H1 (cell line): ENCODE measurements around the gene ATPAF1. TPM values are rescaled to one million over a fixed set of nuclear protein-coding genes. Genes with fewer than 3 reads are reported as not detected.
A peak's percentile ranks its signal among the peaks of the same experiment; 100 is the strongest.

ENCODE experiments used
- CTCF ChIA-PET: fragments of 300-600 bp; sonication (Branson Sonifier 250); formaldehyde crosslinking; loops from one replicate; lab custom pipeline; 2021; ENCODE audit not compliant: partially characterized antibody; lab: Charles Lee
- POLR2A ChIA-PET: fragments of 300-600 bp; sonication (Branson Sonifier 250); formaldehyde crosslinking; loops from one replicate; lab custom pipeline; 2021; ENCODE audit warnings: inconsistent platforms; ENCODE audit not compliant: partially characterized antibody; lab: Charles Lee
- DNase-seq, 2 experiments: peaks; one replicate each; pipeline versions ENCODE4 v3.0.0 to v3.0.0-alpha.2; 2010 to 2022; ENCODE audit warnings: low spot score in 2 of 2, low read depth in 1 of 2, mixed read lengths in 1 of 2
- FAIRE-seq: peaks from 2 replicates; lab custom pipeline; 2011; peaks lifted over from hg19 to GRCh38; lab: Jason Lieb, UNC
- H2AFZ ChIP-seq: 2 replicates; pipeline ENCODE4 v1.8.1; 2012; ENCODE audit warnings: low read length, inconsistent platforms
- H2AK5ac ChIP-seq: 2 replicates; pipeline ENCODE4 v1.6.1; 2013; ENCODE audit warnings: low read depth, low read length
- H2BK120ac ChIP-seq: replicated peaks from 2 replicates; pipeline ENCODE3; 2013; ENCODE audit warnings: low read depth, low read length, inconsistent platforms
- H2BK12ac ChIP-seq: 2 replicates; pipeline ENCODE4 v1.6.1; 2013; ENCODE audit warnings: low read depth, low read length
- H2BK15ac ChIP-seq: 2 replicates; pipeline ENCODE4 v1.6.1; 2013; ENCODE audit warnings: low read length
- H2BK20ac ChIP-seq: 2 replicates; pipeline ENCODE4 v1.6.1; 2013; ENCODE audit warnings: low read length
- H2BK5ac ChIP-seq: 2 replicates; pipeline ENCODE4 v1.6.1; 2013; ENCODE audit warnings: low read depth, low read length
- H3K14ac ChIP-seq: 2 replicates; pipeline ENCODE4 v1.6.1; 2013; ENCODE audit warnings: inconsistent platforms; ENCODE audit not compliant: insufficient read length
- H3K18ac ChIP-seq: 2 replicates; pipeline ENCODE4 v1.6.1; 2013; ENCODE audit warnings: low read length; ENCODE audit errors: extremely low read depth
- H3K23ac ChIP-seq: 2 replicates; pipeline ENCODE4 v1.6.1; 2013; ENCODE audit warnings: inconsistent platforms; ENCODE audit not compliant: insufficient read length
- H3K23me2 ChIP-seq: 2 replicates; pipeline ENCODE4 v1.6.1; 2013; ENCODE audit warnings: low read depth, low read length
- H3K27ac ChIP-seq: 2 replicates; pipeline ENCODE4 v1.6.1; 2011; ENCODE audit warnings: low read depth, low read length, inconsistent platforms
- H3K27me3 ChIP-seq, 4 experiments: replicated peaks in 1 of 4; 1 replicate in 1 of 4; 2 replicates in 3 of 4; pipeline versions ENCODE4 v1.6.1 to v1.8.1; 2011 to 2013; ENCODE audit warnings: low read length in 3 of 4, mild to moderate bottlenecking in 3 of 4, inconsistent platforms in 2 of 4, mixed read lengths in 2 of 4, moderate library complexity in 1 of 4; ENCODE audit not compliant: control insufficient read depth in 3 of 4, insufficient read depth in 3 of 4; ENCODE audit errors: extremely low read depth in 1 of 4
- H3K36me3 ChIP-seq, 4 experiments: 2 replicates each; pipeline versions ENCODE4 v1.6.1 to v1.8.1; 2011 to 2013; ENCODE audit warnings: mild to moderate bottlenecking in 4 of 4, low read length in 3 of 4, moderate library complexity in 2 of 4, control low read depth in 1 of 4, inconsistent platforms in 1 of 4; ENCODE audit not compliant: insufficient read depth in 4 of 4, control insufficient read depth in 2 of 4
- H3K4ac ChIP-seq: replicated peaks from 2 replicates; pipeline ENCODE3; 2013; ENCODE audit warnings: low read length, low read depth, mixed read lengths, inconsistent platforms; ENCODE audit not compliant: insufficient read length
- H3K4me1 ChIP-seq, 4 experiments: replicated peaks in 1 of 4; 1 replicate in 1 of 4; 2 replicates in 3 of 4; pipeline versions ENCODE4 v1.6.1 to v1.8.1; 2011 to 2013; ENCODE audit warnings: low read length in 3 of 4, inconsistent platforms in 2 of 4, mixed read lengths in 1 of 4; ENCODE audit not compliant: insufficient read depth in 4 of 4, control insufficient read depth in 3 of 4
- H3K4me2 ChIP-seq, 2 experiments: 2 replicates each; pipeline versions ENCODE4 v1.6.1 to v1.8.1; 2011 to 2013; ENCODE audit warnings: low read depth in 2 of 2, low read length in 2 of 2, control low read depth in 1 of 2, inconsistent platforms in 1 of 2, mild to moderate bottlenecking in 1 of 2; ENCODE audit not compliant: insufficient read depth in 1 of 2
- H3K4me3 ChIP-seq, 4 experiments: fragments of 200-600, 300-600 bp in 1 of 4; sonication (generic), shearing (Covaris generic), sonication (Bioruptor Twin) in 1 of 4; 2 replicates each; pipeline versions ENCODE4 v1.5.1 to v1.8.1; 2011 to 2016; ENCODE audit warnings: low read length in 4 of 4, low read depth in 3 of 4, control low read depth in 2 of 4, inconsistent platforms in 2 of 4, mild to moderate bottlenecking in 2 of 4, mixed read lengths in 1 of 4, moderate library complexity in 1 of 4; ENCODE audit not compliant: insufficient read depth in 2 of 4; ENCODE audit errors: extremely low read depth in 1 of 4
- H3K56ac ChIP-seq: replicated peaks from 2 replicates; pipeline ENCODE3; 2013; ENCODE audit warnings: low read depth, mild to moderate bottlenecking, mixed read lengths, low read length, inconsistent platforms; ENCODE audit not compliant: insufficient read length
- H3K79me1 ChIP-seq: 2 replicates; pipeline ENCODE4 v1.6.1; 2013; ENCODE audit warnings: low read depth, low read length, control low read depth
- H3K79me2 ChIP-seq, 2 experiments: 2 replicates each; pipeline versions ENCODE4 v1.6.1 to v1.8.1; 2012 to 2013; ENCODE audit warnings: low read length in 2 of 2, mild to moderate bottlenecking in 2 of 2, inconsistent platforms in 1 of 2; ENCODE audit not compliant: insufficient read depth in 2 of 2, control insufficient read depth in 1 of 2
- H3K9ac ChIP-seq, 4 experiments: replicated peaks in 1 of 4; 1 replicate in 1 of 4; 2 replicates in 3 of 4; pipeline versions ENCODE4 v1.6.1 to v1.8.1; 2011 to 2013; ENCODE audit warnings: low read depth in 3 of 4, low read length in 3 of 4, control low read depth in 2 of 4, mild to moderate bottlenecking in 2 of 4, moderate library complexity in 2 of 4, inconsistent platforms in 1 of 4; ENCODE audit errors: extremely low read depth in 1 of 4
- H3K9me3 ChIP-seq, 2 experiments: 2 replicates each; pipeline versions ENCODE4 v1.6.1 to v1.8.1; 2012 to 2013; ENCODE audit warnings: mild to moderate bottlenecking in 2 of 2, moderate library complexity in 2 of 2, control low read depth in 1 of 2, inconsistent platforms in 1 of 2, low read depth in 1 of 2, low read length in 1 of 2, mixed read lengths in 1 of 2; ENCODE audit not compliant: insufficient read depth in 2 of 2
- H4K20me1 ChIP-seq, 2 experiments: replicated peaks in 1 of 2; 2 replicates each; pipeline versions ENCODE3 to v1.8.1; 2011 to 2013; ENCODE audit warnings: inconsistent platforms in 2 of 2, low read length in 2 of 2, mild to moderate bottlenecking in 1 of 2; ENCODE audit not compliant: insufficient read depth in 2 of 2, control insufficient read depth in 1 of 2
- H4K5ac ChIP-seq: 2 replicates; pipeline ENCODE4 v1.6.1; 2013; ENCODE audit warnings: low read length, low read depth, mixed read lengths, inconsistent platforms; ENCODE audit not compliant: insufficient read length
- H4K8ac ChIP-seq: 2 replicates; pipeline ENCODE4 v1.8.0; 2013; ENCODE audit warnings: mild to moderate bottlenecking, moderate library complexity, low read length, inconsistent platforms; ENCODE audit not compliant: insufficient read depth; ENCODE audit errors: extremely low read depth
- H4K91ac ChIP-seq: replicated peaks from 2 replicates; pipeline ENCODE3; 2013; ENCODE audit warnings: low read length, mixed read lengths, inconsistent platforms; ENCODE audit not compliant: insufficient read length
- HDAC6 ChIP-seq: IDR thresholded peaks from one replicate; pipeline ENCODE4 v1.7.1; 2012; ENCODE audit warnings: low read depth, mild to moderate bottlenecking, inconsistent platforms, low read length, moderate library complexity
- TAF1 ChIP-seq: IDR thresholded peaks from 2 replicates; pipeline ENCODE4 v1.6.1; 2011; ENCODE audit warnings: mild to moderate bottlenecking, low read depth, low read length
- TAF7 ChIP-seq: optimal IDR thresholded peaks from 2 replicates; pipeline ENCODE3; 2011; ENCODE audit warnings: low read depth, mild to moderate bottlenecking, inconsistent platforms, low read length, moderate library complexity, borderline replicate concordance
- WGBS, 2 experiments: shearing (Covaris generic) in 1 of 2; methylation state at CpG; one replicate each; pipeline versions ENCODE4 v1.1.6 to v1.1.7; 2013 to 2015; ENCODE audit warnings: low lambda C conversion rate in 2 of 2, mixed read lengths in 2 of 2, inconsistent platforms in 1 of 2, low coverage in 1 of 2, missing lambda C conversion rate in 1 of 2; ENCODE audit not compliant: insufficient replicate concordance in 2 of 2, insufficient coverage in 1 of 2, insufficient read length in 1 of 2; ENCODE audit errors: extremely low coverage in 1 of 2, missing lambda C conversion rate in 1 of 2; 5-methylcytosine and 5-hydroxymethylcytosine counted together
- polyA plus RNA-seq, 7 experiments: library from polyadenylated mRNA; depleted of rRNA in 3 of 7; stranded (reverse) in 5 of 7; unstranded in 2 of 7; fragments of >200 nt in 5 of 7; fragments of 200-250 nt in 2 of 7; gene quantifications; 1 replicate in 5 of 7; 2 replicates in 1 of 7; 4 replicates in 1 of 7; pipeline versions ENCODE4 v1.2.1 to v1.2.3, GENCODE V29; 2011 to 2013; ENCODE audit warnings: missing spikeins in 2 of 7, mixed read lengths in 2 of 7
- total RNA-seq: library from RNA; stranded (reverse); fragmentation: NEBNext Ultra II Directional; extraction: Animal tissue kit (Norgen Biotek cat#: 25700); gene quantifications from 2 replicates; pipeline ENCODE4 v1.2.1, GENCODE V29; 2021
- TF ChIP-seq, protein P1 (sequence below): IDR thresholded peaks from 2 replicates; pipeline ENCODE4 v1.6.1; 2011; ENCODE audit warnings: low read depth, mild to moderate bottlenecking, low read length; ENCODE audit not compliant: insufficient read depth

The ATPAF1 gene
- total and polyA plus RNA-seq, 2 of the 8 experiments (the other 6 are each of a cell fraction or from before 2014, with no cell fraction given), result 46.7 to 55.9 TPM

DNA sequence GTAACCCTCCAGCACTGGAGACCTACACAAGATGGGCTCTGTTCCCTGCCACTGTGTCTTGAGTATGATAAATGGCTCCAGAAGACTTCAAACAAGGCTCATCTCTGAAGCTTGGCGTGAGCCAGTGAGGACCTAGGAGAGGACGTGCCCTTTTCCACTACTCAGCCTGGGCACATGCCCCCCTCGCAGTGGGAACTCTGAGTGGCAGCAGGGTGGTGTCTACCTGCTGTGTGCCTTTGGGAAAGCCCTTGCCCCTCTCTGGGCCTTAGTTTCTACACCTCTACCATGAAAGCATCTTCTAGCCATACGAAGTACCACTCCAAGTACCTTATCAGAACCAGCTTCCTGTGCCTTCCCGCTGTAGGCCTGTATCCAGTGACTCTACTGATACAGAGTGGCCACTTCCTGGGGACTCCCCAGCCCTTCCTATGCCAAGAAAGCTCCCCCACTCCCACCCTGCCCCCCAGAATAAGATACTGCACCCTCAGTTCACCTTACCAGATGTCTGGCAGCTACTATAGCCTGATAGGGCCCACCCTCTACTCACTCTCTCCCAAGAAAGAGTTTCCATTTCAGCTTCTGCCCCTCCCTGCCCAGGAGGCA is 48.4 kb downstream of the ATPAF1 start:
- Histone ChIP-seq H3K36me3 (no peaks in the 10 kb centered on the region), H3K4me1 (peaks cover 0 to 10% (median 3%) of the 10 kb centered on the region in 4 experiments; a peak in 5 of 7 replicates), H3K27ac (no peak overlapping the region), H3K18ac (no peak overlapping the region), H2BK12ac (no peak overlapping the region), H3K9me3 (no peaks in the 10 kb centered on the region), H4K8ac (no peak overlapping the region), H3K79me1 (no peaks in the 10 kb centered on the region), H3K9ac (no peak overlapping the region), H3K56ac (no peak overlapping the region), H4K20me1 (no peaks in the 10 kb centered on the region), H3K27me3 (peaks cover 0 to 11% (median 9%) of the 10 kb centered on the region in 4 experiments; a peak in 5 of 7 replicates), H4K91ac (no peak overlapping the region), H2AK5ac (0 out of 2 replicates have a peak overlapping the region, but pooled peaks have one; percentile 19), H3K4me2 (no peak overlapping the region), H3K14ac (no peak overlapping the region), H3K23ac (no peak overlapping the region), H2BK120ac (no peak overlapping the region), H3K4ac (no peak overlapping the region), H3K4me3 (no peak overlapping the region), H2BK5ac (no peak overlapping the region), H2BK15ac (0 out of 2 replicates have a peak overlapping the region, but pooled peaks have one; percentile 61), H3K23me2 (peaks cover 7% of the 10 kb centered on the region; the same call in 1 of the 2 replicates), H3K79me2 (no peaks in the 10 kb centered on the region), H4K5ac (no peak overlapping the region), H2AFZ (no peak overlapping the region), H2BK20ac (no peak overlapping the region)
- no peak for TF ChIP-seq TAF1
- no peak for TF ChIP-seq HDAC6
- TF ChIP-seq, protein P1, sequence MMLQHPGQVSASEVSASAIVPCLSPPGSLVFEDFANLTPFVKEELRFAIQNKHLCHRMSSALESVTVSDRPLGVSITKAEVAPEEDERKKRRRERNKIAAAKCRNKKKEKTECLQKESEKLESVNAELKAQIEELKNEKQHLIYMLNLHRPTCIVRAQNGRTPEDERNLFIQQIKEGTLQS, result no peak
- TF ChIP-seq TAF7, result no peak
- 80% methylated on average over 5 of the region's 5 CpGs; no CpG with 5 or more reads in 1 of the 2 experiments for WGBS, 2 experiments
- FAIRE-seq (no peak), DNase-seq (no peak)
- ChIA-PET POLR2A (interaction anchor here (1.5 to 2.1 kb wide), 2 partner anchors 11 to 23 kb away, joined by 3 to 5 read pairs; no protein-coding TSS in a partner anchor), CTCF (interaction anchor here (1.2 to 14.2 kb wide), 7 partner anchors 14 to 142 kb away, joined by 3 to 126 read pairs (median 7); partner anchors contain the start of gene MKNK1)
